GM18870 (cell line): ENCODE data around the gene FAM3A.
"Not testable (repeated sequence)": the region's sequence is repeated elsewhere in the genome, so short reads cannot be mapped to it uniquely, and the experiment has no call there.

Experiments used
- ATAC-seq: cut with Tn5 transposase; IDR thresholded peaks from one replicate; pipeline ENCODE4 v1.9.1; 2021; ENCODE audit warnings: moderate library complexity; ENCODE audit not compliant: unreplicated experiment

FAM3A gene

GRCh38 chrX:154505734-154506133 is 10.3 kb downstream of the FAM3A start:
- ATAC-seq = no peak

DNA sequence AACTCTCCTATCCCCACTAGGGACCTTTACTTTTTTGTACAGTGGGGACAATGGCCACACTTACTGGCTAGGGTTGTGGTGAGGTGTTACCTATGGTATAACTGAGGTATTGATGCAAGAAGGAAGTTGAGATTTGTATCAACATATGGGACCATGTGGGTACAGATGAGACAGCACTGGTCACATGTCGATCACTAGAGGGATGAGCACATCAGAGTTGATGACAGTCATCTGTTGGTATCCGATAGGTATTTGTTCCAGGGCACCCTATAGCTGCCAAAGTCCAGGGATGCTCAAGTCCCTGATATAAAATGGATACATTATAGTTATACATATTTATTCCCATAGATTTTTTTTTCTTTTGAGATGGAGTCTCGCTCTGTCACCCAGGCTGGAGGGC is 13.0 kb downstream of the FAM3A start:
- no peak for ATAC-seq

GRCh38 chrX:154502098-154502497 is 13.9 kb downstream of the FAM3A start:
- ATAC-seq = no peak

GRCh38 chrX:154501423-154501822 is 14.6 kb downstream of the FAM3A start:
- not testable (repeated sequence) for ATAC-seq

DNA sequence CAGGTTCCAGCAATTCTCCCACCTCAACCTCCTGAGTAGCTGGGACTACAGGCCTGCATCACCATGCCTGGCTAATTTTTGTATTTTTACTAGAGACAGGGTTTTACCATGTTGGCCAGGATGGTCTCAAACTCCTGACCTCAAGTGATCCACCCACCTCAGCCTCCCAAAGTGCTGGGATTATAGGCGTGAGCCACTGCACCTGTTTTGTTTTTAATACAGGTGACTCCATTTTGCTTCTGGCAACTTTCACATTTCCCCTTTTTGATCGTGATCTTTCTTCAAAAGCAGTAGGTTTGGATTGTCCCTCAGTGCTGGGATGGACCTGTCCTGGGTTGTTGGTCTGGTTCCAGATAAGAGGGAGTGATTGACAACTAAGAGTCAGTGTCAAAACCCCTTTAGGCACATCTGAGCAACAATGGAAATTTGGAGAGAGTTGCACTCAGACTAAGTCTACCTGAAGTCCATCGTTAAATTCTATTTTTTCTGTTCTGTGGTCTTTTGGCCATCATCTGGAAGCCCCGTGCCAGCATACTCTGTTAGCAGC is 19.4 kb downstream of the FAM3A start:
- ATAC-seq = not testable (repeated sequence)

DNA sequence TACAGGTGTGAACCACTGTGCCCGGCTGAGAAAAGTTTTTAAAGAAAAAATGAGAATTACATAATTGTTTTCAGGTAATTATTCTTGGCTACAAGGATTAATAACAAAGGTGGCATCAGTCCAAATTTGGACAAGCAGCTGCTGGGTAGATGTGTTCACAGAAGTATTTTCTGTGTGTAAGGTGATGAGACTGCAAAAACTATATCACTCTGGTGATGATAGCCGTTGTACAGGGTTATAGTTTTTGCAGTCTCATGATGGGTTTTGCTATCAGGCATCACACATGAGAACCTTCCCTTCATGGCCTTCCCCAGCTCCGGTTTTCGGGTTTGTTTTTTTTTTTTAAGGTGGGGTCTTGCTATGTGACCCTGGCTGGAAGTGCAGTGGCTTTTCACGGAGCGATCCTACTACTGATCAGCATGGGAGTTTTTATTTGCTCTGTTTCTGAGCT is 20.5 kb downstream of the FAM3A start:
- ATAC-seq = no peak

GRCh38 chrX:154494715-154495114 is 21.3 kb downstream of the FAM3A start:
- ATAC-seq = no peak

DNA sequence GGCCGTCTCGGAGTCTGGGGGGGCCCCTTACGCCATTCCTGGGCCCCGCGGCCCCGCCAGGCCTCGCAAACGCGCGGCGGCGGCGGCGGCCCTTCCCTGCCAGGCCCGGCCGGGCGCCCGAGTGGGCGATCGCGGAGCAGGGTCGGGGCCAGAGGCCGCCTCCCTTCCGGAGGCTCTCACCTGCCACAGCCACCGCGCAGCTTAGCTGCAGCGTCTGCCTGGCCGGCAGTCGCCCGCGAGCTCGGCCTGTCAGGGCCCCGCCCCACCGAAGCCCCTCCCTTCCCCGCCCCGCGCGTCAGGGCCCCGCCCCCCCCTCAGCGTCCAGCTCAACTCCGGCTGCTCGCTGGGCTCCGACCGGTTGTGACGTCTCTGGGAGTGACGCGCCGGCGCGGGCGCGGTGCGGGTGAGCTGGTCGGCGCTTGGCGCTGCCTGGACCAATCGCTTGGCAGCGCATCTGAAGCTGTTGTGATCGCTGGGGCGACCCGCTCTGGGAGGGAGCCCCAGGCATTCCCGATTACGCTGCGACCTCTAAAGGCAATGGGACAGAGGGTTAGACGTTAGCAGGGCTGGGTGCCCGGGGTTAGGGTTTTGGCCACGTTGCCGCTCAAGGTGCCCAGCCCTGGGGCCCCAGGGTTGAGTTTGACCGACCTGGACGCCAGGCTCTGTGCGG is 25.5 kb downstream of the FAM3A start, which contains the start of gene SLC10A3:
Gene SLC10A3 (minus strand): TSS at position 216 of the 670 bp plus-strand sequence. CDS start 1,689 bp downstream, outside the sequence.
- peak; percentile 58 for ATAC-seq

DNA sequence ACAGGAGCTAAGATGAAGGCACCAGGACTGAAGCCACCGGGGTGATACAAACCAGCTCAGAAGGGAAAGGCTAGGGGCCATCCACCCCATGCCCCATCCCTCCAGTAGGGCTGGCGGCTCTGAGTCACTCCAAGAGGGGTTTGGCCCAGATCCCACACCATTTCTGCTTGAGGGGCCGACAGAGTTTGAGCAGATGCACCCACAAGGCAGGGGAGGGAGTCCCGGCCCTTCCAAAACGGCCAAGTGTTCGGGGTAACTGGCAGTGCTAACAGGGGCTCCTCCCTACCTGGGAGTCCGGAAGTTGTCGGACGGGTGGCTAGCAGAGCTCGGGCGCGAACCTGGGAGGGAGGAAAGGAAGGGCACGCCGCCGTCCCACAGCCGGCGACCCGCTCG is 26.0 kb downstream of the FAM3A start:
- no peak for ATAC-seq

- ATAC-seq = no peak
Measured at GRCh38 chrX:154489182-154489581, 26.9 kb downstream of the FAM3A start.

- ATAC-seq = no peak
Measured at GRCh38 chrX:154488336-154489075, 27.5 kb downstream of the FAM3A start.

GRCh38 chrX:154487518-154488290 is 28.3 kb downstream of the FAM3A start:
- ATAC-seq = no peak

DNA sequence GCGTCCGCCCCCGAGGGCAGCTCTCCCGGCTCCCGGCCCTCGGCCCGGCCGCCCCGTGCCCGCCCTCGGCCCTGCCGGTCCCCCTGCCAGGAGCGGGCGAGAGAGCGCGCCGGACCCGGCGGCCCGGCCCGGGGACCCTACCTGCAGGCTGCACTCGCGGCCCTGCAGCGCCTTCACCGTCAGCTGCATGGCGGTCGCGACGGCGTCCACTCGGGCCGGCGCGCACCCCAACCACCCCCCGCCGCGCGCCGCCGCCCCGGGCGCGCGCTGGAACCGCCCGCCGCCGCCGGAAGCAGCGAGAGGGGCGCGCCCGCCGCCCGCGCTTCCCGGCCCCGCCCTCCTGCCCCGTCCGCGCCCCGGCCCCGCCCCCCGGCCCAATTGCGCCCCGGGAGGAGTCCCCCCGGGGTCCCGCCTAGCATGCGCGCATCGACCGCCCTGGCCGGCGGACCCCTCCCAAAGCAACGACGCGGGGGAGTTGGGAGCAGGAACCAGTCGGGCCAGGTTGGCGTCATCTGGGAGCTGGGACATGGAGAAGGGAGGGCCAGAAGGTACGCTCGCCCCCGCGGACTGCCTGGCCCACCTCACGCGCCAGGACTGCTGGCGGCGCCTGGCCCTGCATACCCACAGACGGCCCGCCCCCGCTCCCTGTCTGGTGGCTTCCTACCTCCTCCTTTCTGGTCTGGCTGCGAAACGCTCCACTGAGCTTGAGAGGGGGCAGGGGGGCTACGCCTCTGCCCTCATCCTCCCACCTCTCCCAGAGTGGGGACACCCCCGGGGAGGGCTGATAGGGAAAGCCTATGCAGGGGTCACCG is 29.4 kb downstream of the FAM3A start, which contains the start of gene UBL4A:
Gene UBL4A (minus strand): TSS at position 220 of the 812 bp plus-strand sequence. CDS start 31 bp downstream, at position 189.
- ATAC-seq = no peak

- no peak for ATAC-seq
Measured at GRCh38 chrX:154486052-154486395, 30.0 kb downstream of the FAM3A start.

GRCh38 chrX:154485150-154486051 is 30.6 kb downstream of the FAM3A start:
- ATAC-seq = no peak

- no peak for ATAC-seq
Measured at GRCh38 chrX:154484255-154485149, 31.5 kb downstream of the FAM3A start.

DNA sequence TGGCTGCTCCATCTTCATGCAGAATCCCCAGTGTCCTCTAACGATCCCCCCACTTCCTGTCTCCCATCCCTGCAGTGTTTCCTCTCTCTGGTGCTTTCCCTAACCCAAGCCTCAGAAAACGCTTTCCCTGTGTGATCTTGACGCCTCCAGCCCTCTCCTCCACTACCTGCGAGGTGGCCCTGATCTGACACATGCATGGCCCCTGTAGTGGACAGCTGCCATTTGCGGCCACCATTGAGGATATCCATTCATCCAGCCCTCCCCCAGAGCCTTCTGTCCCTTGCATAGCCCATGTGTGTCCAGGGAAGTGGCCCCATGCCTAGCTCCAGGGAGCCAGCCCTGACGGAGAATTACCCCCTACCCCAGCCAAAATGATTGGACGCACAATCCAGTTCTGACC is 32.7 kb downstream of the FAM3A start:
- ATAC-seq = no peak

- no peak for ATAC-seq
Measured at GRCh38 chrX:154482786-154483185, 33.2 kb downstream of the FAM3A start.
